HL-60 (cell line): ENCODE data around the gene C10orf88.

ENCODE experiments used
- DNase-seq, 2 experiments: peaks; one replicate each; pipeline ENCODE4 v3.0.0-alpha.2; 2010 to 2020; ENCODE audit warnings: low read depth in 1 of 2, low spot score in 1 of 2
- H3K27ac ChIP-seq: fragments of 250-450 bp; sonication (Bioruptor Pico); replicated peaks from 2 replicates; pipeline ENCODE4 v1.5.1; 2020; ENCODE audit warnings: mild to moderate bottlenecking, moderate library complexity
- H3K27me3 ChIP-seq: fragments of 250-450 bp; sonication (Bioruptor Pico); 2 replicates; pipeline ENCODE4 v1.5.1; 2021; ENCODE audit warnings: mild to moderate bottlenecking, moderate library complexity; ENCODE audit not compliant: insufficient read depth, poor library complexity, severe bottlenecking
- H3K4me3 ChIP-seq: replicated peaks from 2 replicates; pipeline ENCODE4 v1.5.1; 2011; ENCODE audit warnings: mild to moderate bottlenecking, control low read depth, low read length; ENCODE audit not compliant: insufficient read depth
- GABPA ChIP-seq: IDR thresholded peaks from 2 replicates; pipeline ENCODE4 v1.6.1; 2012; ENCODE audit warnings: low read depth
- POLR2AphosphoS5 ChIP-seq: IDR thresholded peaks from 2 replicates; pipeline ENCODE4 v1.6.1; 2012; ENCODE audit warnings: low read depth
- SPI1 ChIP-seq: IDR thresholded peaks from 2 replicates; pipeline ENCODE4 v1.6.1; 2012; ENCODE audit warnings: low read depth, mild to moderate bottlenecking, borderline replicate concordance
- TF ChIP-seq, protein P1 (sequence below): IDR thresholded peaks from 2 replicates; pipeline ENCODE4 v1.6.1; 2012; ENCODE audit warnings: low read depth; ENCODE audit not compliant: insufficient replicate concordance
- TF ChIP-seq, protein P2 (sequence below): IDR thresholded peaks from one replicate; pipeline ENCODE4 v1.5.1; 2011; ENCODE audit warnings: low read length, control low read depth, inconsistent platforms; ENCODE audit not compliant: insufficient read depth

The C10orf88 gene

DNA sequence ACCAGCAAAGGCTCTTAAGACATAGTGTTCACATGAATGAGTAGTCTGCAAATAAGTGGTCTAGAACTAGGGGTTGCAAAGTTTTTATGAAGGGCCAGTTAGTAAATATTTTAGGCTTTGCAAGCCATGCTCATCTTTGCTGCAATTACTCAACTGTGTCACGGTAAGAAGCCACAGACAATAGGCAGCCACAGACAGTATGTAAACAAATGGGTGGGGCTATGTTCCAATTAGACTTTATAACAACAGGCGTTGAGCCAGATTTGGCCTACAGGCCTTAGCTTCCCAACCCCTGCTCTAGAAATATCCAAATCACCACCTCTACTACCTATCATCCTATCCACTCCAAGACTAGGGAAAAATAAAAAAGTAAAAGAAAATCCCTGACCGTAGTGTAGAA, 45.3 kb upstream of the C10orf88 start:
- no peak overlapping the region for H3K27ac ChIP-seq
- TF ChIP-seq, protein P1, sequence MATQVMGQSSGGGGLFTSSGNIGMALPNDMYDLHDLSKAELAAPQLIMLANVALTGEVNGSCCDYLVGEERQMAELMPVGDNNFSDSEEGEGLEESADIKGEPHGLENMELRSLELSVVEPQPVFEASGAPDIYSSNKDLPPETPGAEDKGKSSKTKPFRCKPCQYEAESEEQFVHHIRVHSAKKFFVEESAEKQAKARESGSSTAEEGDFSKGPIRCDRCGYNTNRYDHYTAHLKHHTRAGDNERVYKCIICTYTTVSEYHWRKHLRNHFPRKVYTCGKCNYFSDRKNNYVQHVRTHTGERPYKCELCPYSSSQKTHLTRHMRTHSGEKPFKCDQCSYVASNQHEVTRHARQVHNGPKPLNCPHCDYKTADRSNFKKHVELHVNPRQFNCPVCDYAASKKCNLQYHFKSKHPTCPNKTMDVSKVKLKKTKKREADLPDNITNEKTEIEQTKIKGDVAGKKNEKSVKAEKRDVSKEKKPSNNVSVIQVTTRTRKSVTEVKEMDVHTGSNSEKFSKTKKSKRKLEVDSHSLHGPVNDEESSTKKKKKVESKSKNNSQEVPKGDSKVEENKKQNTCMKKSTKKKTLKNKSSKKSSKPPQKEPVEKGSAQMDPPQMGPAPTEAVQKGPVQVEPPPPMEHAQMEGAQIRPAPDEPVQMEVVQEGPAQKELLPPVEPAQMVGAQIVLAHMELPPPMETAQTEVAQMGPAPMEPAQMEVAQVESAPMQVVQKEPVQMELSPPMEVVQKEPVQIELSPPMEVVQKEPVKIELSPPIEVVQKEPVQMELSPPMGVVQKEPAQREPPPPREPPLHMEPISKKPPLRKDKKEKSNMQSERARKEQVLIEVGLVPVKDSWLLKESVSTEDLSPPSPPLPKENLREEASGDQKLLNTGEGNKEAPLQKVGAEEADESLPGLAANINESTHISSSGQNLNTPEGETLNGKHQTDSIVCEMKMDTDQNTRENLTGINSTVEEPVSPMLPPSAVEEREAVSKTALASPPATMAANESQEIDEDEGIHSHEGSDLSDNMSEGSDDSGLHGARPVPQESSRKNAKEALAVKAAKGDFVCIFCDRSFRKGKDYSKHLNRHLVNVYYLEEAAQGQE: no peak
- TF ChIP-seq, protein P2, sequence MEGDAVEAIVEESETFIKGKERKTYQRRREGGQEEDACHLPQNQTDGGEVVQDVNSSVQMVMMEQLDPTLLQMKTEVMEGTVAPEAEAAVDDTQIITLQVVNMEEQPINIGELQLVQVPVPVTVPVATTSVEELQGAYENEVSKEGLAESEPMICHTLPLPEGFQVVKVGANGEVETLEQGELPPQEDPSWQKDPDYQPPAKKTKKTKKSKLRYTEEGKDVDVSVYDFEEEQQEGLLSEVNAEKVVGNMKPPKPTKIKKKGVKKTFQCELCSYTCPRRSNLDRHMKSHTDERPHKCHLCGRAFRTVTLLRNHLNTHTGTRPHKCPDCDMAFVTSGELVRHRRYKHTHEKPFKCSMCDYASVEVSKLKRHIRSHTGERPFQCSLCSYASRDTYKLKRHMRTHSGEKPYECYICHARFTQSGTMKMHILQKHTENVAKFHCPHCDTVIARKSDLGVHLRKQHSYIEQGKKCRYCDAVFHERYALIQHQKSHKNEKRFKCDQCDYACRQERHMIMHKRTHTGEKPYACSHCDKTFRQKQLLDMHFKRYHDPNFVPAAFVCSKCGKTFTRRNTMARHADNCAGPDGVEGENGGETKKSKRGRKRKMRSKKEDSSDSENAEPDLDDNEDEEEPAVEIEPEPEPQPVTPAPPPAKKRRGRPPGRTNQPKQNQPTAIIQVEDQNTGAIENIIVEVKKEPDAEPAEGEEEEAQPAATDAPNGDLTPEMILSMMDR: no peak
- TF ChIP-seq SPI1 (no peak), GABPA (no peak), POLR2AphosphoS5 (no peak)
- no peaks in the 10 kb centered on the region for H3K27me3 ChIP-seq
- no peak overlapping the region for H3K4me3 ChIP-seq
- no peak for DNase-seq

DNA sequence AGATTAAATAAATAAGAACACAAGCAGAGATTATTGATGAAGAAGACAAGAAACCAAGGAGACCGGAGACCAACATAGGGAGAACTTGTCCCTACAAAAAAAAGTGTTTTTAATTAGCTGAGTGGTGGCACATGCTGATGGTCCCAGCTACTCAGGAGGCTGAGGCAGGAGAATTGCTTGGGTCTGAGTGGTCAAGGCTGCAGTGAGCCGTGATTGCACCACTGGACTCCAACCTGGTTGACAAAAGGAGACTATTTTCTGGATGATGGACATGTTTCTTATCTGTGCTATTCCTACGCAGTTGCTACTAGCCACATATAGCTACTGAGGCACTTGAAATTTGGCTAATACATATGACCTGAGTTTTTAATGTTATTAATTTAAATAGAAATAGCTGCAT, 44.9 kb upstream of the C10orf88 start:
- no peak overlapping the region for H3K27ac ChIP-seq
- no peak overlapping the region for H3K4me3 ChIP-seq
- TF ChIP-seq, protein P2: no peak
- no peaks in the 10 kb centered on the region for H3K27me3 ChIP-seq
- no peak for DNase-seq

DNA sequence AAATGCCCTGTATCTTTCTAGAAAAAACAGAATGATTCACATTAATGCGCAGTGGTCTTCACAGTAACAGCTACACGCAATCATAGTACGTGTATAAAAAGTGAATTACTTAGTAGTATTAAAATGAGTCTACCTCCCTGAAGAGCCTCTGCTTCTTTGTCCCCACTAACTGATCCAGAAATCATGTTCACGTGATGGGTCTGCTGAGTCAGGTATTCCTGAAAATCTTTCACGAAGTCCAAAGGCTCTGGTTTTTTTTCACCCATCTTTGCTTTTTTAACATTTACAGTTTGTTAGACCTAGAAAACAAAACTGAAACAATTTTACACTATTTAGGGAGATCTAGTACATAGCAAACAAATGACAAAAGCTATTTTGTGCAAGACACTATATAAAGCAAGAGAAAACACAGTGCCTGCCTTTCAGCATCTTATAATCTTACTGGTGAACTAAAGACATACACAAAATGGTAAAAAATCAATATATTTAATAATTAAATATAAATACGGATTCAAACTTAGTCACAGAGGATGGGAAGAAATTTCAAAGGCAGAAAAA, 44.4 kb upstream of the C10orf88 start:
- H3K27me3 ChIP-seq: no peaks in the 10 kb centered on the region
- TF ChIP-seq, protein P2: no peak
- no peak for TF ChIP-seq GABPA
- no peak for TF ChIP-seq SPI1
- TF ChIP-seq POLR2AphosphoS5: no peak
- TF ChIP-seq, protein P1: no peak
- DNase-seq: no peak
- H3K27ac ChIP-seq: no peak overlapping the region
- no peak overlapping the region for H3K4me3 ChIP-seq

DNA sequence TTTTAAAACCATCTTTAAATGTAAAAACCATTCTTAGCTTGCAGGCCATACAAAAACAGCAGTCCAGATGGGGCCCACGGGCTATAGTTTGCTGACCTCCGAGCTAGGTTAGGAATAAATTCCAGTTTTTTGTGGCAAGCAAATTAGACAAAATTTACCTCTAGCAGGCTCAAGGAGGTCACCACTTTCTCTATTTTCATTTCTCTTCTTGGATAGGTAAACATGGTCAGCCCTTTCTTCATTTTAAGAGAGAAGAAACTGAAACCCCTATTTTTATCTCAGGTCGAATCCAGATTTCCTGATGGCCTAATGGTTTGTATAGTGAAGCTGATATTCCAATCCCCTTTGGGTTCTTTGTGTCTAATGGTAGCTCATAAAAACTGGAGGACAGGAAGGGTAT, 43.8 kb upstream of the C10orf88 start:
- H3K27ac ChIP-seq: no peak overlapping the region
- no peak for DNase-seq
- H3K4me3 ChIP-seq: no peak overlapping the region
- H3K27me3 ChIP-seq: no peaks in the 10 kb centered on the region
- TF ChIP-seq, protein P1: no peak
- no peak for TF ChIP-seq SPI1
- TF ChIP-seq POLR2AphosphoS5: no peak
- TF ChIP-seq, protein P2: no peak
- TF ChIP-seq GABPA: no peak
